Measurements from ENCODE around the gene EPHA2. TPM values are rescaled to one million over a fixed set of nuclear protein-coding genes. Genes with fewer than 3 reads are reported as not detected.

Gene EPHA2
- total RNA-seq, 1 experiment from 2014 or later, result 263 TPM

- Histone ChIP-seq H3K27ac (ENCODE audit: low read length) (peak overlapping the region; percentile 100), H3K36me3 (ENCODE audit: control insufficient read depth, insufficient read depth, low read length) (no peaks in the 10 kb centered on the region; the same call in 1 of the 2 replicates), H3K4me3 (ENCODE audit: low read depth in 2 of 2, low read length in 2 of 2) (peak overlapping the region in 1 of 2 experiments; percentile 93; a peak in 2 of 4 replicates), H3K9me3 (ENCODE audit: control insufficient read depth, insufficient read depth, low read depth, low read length) (no peaks in the 10 kb centered on the region), H3K4me1 (ENCODE audit: control insufficient read depth, insufficient read depth, low read length) (peaks cover 61% of the 10 kb centered on the region), H3K27me3 (ENCODE audit: control insufficient read depth, insufficient read depth, low read length) (no peaks in the 10 kb centered on the region)
- intact Hi-C loops (cut with micrococcal nuclease; ENCODE audit: unreplicated experiment) (no loop called here), in situ Hi-C loops (cut with HindIII; ENCODE audit: low pct_unique_long_range_greater_than_20kb, low sequenced_read_pairs) (no loop called here)
- ChIA-PET CTCF (no interaction called here), POLR2A (no interaction called here)
- ATAC-seq, result no peak
- TF ChIP-seq TCF7L2 (IDR thresholded peaks at IDR 0.05; ENCODE audit: low read depth, low read length) (0 out of 2 replicates have a peak, but pooled peaks have one; percentile 58), POLR2AphosphoS5 (IDR thresholded peaks at IDR 0.05; ENCODE audit: low read depth, low read length) (no peak)
- TF ChIP-seq, protein P1, sequence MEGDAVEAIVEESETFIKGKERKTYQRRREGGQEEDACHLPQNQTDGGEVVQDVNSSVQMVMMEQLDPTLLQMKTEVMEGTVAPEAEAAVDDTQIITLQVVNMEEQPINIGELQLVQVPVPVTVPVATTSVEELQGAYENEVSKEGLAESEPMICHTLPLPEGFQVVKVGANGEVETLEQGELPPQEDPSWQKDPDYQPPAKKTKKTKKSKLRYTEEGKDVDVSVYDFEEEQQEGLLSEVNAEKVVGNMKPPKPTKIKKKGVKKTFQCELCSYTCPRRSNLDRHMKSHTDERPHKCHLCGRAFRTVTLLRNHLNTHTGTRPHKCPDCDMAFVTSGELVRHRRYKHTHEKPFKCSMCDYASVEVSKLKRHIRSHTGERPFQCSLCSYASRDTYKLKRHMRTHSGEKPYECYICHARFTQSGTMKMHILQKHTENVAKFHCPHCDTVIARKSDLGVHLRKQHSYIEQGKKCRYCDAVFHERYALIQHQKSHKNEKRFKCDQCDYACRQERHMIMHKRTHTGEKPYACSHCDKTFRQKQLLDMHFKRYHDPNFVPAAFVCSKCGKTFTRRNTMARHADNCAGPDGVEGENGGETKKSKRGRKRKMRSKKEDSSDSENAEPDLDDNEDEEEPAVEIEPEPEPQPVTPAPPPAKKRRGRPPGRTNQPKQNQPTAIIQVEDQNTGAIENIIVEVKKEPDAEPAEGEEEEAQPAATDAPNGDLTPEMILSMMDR (IDR thresholded peaks at IDR 0.05), result no peak
- no TSS peak for BruUV-seq (replicated peaks)
- DNase-seq (ENCODE audit: low read depth, low spot score), result no peak
Observed at GRCh38 chr1:16158993-16159831, 3.3 kb upstream of the EPHA2 start.

DNA sequence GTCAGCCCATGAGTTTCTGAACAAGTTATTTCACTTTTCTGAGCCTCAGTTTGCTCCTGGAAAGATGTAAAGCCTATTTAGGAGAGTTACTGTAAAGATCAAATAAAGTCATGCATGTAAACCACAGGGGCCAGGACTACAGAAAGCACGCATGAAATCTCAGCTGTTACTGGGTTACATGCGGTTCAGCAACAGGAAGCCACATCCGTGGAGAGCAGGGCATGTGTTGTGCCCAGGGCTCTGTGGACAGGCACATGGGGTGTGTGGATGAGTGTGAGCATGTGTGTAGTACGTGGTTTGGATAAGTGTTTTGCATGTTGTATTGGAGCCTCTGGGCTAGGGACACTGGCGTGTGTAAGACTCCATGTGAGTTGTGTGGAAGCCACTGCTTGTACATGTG lies 2.2 kb upstream of the EPHA2 start:
- H3K36me3 ChIP-seq (ENCODE audit: control insufficient read depth, insufficient read depth, low read length), result peaks cover 2% of the 10 kb centered on the region; the same call in 1 of the 2 replicates
- H3K9me3 ChIP-seq (ENCODE audit: control insufficient read depth, insufficient read depth, low read depth, low read length), result no peaks in the 10 kb centered on the region
- H3K4me1 ChIP-seq (ENCODE audit: control insufficient read depth, insufficient read depth, low read length), result peaks cover 51% of the 10 kb centered on the region
- BruUV-seq (replicated peaks), result TSS peak; percentile 77
- H3K27ac ChIP-seq (ENCODE audit: low read length), result peak overlapping the region; percentile 100
- peak overlapping the region; percentile 91 to 93 for H3K4me3 ChIP-seq (ENCODE audit: low read depth in 2 of 2, low read length in 2 of 2)
- no peaks in the 10 kb centered on the region for H3K27me3 ChIP-seq (ENCODE audit: control insufficient read depth, insufficient read depth, low read length)
- ATAC-seq (no peak), DNase-seq (ENCODE audit: low read depth, low spot score) (no peak)
- CTCF ChIA-PET, result no interaction called here
- TF ChIP-seq TCF7L2 (IDR thresholded peaks at IDR 0.05; ENCODE audit: low read depth, low read length), result no peak
- TF ChIP-seq POLR2AphosphoS5 (IDR thresholded peaks at IDR 0.05; ENCODE audit: low read depth, low read length), result no peak
- TF ChIP-seq, protein P2, sequence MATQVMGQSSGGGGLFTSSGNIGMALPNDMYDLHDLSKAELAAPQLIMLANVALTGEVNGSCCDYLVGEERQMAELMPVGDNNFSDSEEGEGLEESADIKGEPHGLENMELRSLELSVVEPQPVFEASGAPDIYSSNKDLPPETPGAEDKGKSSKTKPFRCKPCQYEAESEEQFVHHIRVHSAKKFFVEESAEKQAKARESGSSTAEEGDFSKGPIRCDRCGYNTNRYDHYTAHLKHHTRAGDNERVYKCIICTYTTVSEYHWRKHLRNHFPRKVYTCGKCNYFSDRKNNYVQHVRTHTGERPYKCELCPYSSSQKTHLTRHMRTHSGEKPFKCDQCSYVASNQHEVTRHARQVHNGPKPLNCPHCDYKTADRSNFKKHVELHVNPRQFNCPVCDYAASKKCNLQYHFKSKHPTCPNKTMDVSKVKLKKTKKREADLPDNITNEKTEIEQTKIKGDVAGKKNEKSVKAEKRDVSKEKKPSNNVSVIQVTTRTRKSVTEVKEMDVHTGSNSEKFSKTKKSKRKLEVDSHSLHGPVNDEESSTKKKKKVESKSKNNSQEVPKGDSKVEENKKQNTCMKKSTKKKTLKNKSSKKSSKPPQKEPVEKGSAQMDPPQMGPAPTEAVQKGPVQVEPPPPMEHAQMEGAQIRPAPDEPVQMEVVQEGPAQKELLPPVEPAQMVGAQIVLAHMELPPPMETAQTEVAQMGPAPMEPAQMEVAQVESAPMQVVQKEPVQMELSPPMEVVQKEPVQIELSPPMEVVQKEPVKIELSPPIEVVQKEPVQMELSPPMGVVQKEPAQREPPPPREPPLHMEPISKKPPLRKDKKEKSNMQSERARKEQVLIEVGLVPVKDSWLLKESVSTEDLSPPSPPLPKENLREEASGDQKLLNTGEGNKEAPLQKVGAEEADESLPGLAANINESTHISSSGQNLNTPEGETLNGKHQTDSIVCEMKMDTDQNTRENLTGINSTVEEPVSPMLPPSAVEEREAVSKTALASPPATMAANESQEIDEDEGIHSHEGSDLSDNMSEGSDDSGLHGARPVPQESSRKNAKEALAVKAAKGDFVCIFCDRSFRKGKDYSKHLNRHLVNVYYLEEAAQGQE (IDR thresholded peaks at IDR 0.05; ENCODE audit: insufficient read depth in 1 of 2, low read depth in 2 of 2, low read length in 1 of 2), result no peak
- no peak for TF ChIP-seq SIN3A (IDR thresholded peaks at IDR 0.05; ENCODE audit: borderline replicate concordance, insufficient read depth, low read depth, low read length)
- TF ChIP-seq, protein P1 (IDR thresholded peaks at IDR 0.05), result no peak
- intact Hi-C loops (cut with micrococcal nuclease; ENCODE audit: unreplicated experiment) (no loop called here), in situ Hi-C loops (cut with HindIII; ENCODE audit: low pct_unique_long_range_greater_than_20kb, low sequenced_read_pairs) (no loop called here)
- POLR2A ChIA-PET, result no interaction called here
